HG02759 (cell line): ENCODE data around the gene C4orf54.

Experiments used
- ATAC-seq: cut with Tn5 transposase; IDR thresholded peaks from one replicate; pipeline ENCODE4 v1.9.1; 2021; ENCODE audit warnings: mild to moderate bottlenecking, moderate library complexity; ENCODE audit not compliant: unreplicated experiment

The C4orf54 gene

GRCh38 chr4:99625369-99625768, 32.3 kb downstream of the C4orf54 start:
- ATAC-seq, result peak; percentile 48

GRCh38 chr4:99624141-99624719, 33.4 kb downstream of the C4orf54 start:
- ATAC-seq, result no peak

- ATAC-seq, result no peak
Measured at GRCh38 chr4:99622341-99622740, 35.3 kb downstream of the C4orf54 start.

GRCh38 chr4:99617374-99617773, 40.3 kb downstream of the C4orf54 start:
- ATAC-seq, result no peak

GRCh38 chr4:99615170-99615820, 42.3 kb downstream of the C4orf54 start:
- no peak for ATAC-seq

GRCh38 chr4:99614491-99614890, 43.1 kb downstream of the C4orf54 start:
- ATAC-seq, result no peak

- ATAC-seq, result no peak
Measured at GRCh38 chr4:99612704-99613103, 44.9 kb downstream of the C4orf54 start.

- no peak for ATAC-seq
Measured at GRCh38 chr4:99612281-99612680, 45.3 kb downstream of the C4orf54 start.

GRCh38 chr4:99610605-99611175, 46.9 kb downstream of the C4orf54 start:
- ATAC-seq, result no peak

GRCh38 chr4:99608417-99608816, 49.2 kb downstream of the C4orf54 start:
- no peak for ATAC-seq
